Measurements from ENCODE around the gene NRXN3. TPM values are rescaled to one million over a fixed set of nuclear protein-coding genes. Genes with fewer than 3 reads are reported as not detected.

The NRXN3 gene
- total and polyA plus RNA-seq, 2 donors (not counting 1 experiment from before 2014, with no cell fraction given) = not detected

DNA sequence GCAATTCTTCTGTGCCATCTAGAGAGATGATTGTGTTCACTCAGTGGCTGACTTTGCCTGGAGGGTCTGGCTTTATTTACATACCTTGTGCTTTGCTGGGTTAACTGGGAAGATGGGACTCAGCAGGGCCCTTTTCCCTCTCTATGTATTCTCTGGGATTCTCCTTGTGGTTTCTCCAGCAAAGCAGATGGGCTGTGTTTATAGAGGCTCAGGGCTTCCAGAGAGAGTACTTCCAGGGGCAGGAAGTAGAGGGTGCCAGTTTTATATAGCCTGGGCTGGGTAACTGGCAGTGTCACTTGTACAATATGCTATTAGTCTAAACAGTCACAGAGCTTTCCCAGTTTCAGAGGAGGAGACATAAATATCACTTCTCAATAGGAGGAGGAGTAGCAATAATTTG is 1531.2 kb downstream of the NRXN3 start:
- H3K9me3 ChIP-seq (ENCODE audit: control extremely low read depth in 1 of 3, control insufficient read depth in 2 of 3, insufficient read depth in 1 of 3, low read length in 2 of 3) = no peaks in the 10 kb centered on the region
- ChIA-PET CTCF (no interaction called here), POLR2A (no interaction called here)
- H3K4me3 ChIP-seq (ENCODE audit: control extremely low read depth in 1 of 5, extremely low read depth in 1 of 5, insufficient read depth in 1 of 5, low read depth in 2 of 5, low read length in 4 of 5) = no peak overlapping the region
- H3K4me1 ChIP-seq (ENCODE audit: control insufficient read depth in 2 of 2, insufficient read depth in 2 of 2, low read length in 2 of 2) = no peaks in the 10 kb centered on the region
- Mint-ChIP-seq H3K27ac (no peak overlapping the region), H3K4me1 (no peaks in the 10 kb centered on the region), H3K4me3 (no peak overlapping the region), H3K9me3 (ENCODE audit: insufficient read depth) (no peaks in the 10 kb centered on the region), H3K27me3 (no peaks in the 10 kb centered on the region)
- intact Hi-C loops (cut with micrococcal nuclease) = no loop called here
- no peak for ATAC-seq (ENCODE audit: low read depth)
- no peaks in the 10 kb centered on the region for H3K36me3 ChIP-seq (replicated peaks in 1 of 2; ENCODE audit: control extremely low read depth in 1 of 2, control insufficient read depth in 1 of 2, extremely low read depth in 1 of 2, insufficient read depth in 2 of 2, low read length in 1 of 2)
- H3K27ac ChIP-seq (ENCODE audit: low read length in 2 of 2) = no peak overlapping the region
- no peaks in the 10 kb centered on the region for H3K27me3 ChIP-seq (replicated peaks in 1 of 4; ENCODE audit: control extremely low read depth in 1 of 4, control insufficient read depth in 3 of 4, insufficient read depth in 4 of 4, low read length in 3 of 4)
- no peak for DNase-seq
- H3K9ac ChIP-seq (ENCODE audit: low read length) = no peak overlapping the region
- TF ChIP-seq, protein P1, sequence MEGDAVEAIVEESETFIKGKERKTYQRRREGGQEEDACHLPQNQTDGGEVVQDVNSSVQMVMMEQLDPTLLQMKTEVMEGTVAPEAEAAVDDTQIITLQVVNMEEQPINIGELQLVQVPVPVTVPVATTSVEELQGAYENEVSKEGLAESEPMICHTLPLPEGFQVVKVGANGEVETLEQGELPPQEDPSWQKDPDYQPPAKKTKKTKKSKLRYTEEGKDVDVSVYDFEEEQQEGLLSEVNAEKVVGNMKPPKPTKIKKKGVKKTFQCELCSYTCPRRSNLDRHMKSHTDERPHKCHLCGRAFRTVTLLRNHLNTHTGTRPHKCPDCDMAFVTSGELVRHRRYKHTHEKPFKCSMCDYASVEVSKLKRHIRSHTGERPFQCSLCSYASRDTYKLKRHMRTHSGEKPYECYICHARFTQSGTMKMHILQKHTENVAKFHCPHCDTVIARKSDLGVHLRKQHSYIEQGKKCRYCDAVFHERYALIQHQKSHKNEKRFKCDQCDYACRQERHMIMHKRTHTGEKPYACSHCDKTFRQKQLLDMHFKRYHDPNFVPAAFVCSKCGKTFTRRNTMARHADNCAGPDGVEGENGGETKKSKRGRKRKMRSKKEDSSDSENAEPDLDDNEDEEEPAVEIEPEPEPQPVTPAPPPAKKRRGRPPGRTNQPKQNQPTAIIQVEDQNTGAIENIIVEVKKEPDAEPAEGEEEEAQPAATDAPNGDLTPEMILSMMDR (IDR thresholded peaks at IDR 0.05) = no peak
- H3K4me2 ChIP-seq (replicated peaks; ENCODE audit: low read depth, low read length, poor library complexity, severe bottlenecking) = no peak overlapping the region
- H3K79me2 ChIP-seq (ENCODE audit: control insufficient read depth, insufficient read depth, low read length) = no peaks in the 10 kb centered on the region
- H4K20me1 ChIP-seq (ENCODE audit: control insufficient read depth, insufficient read depth, low read length, poor library complexity, severe bottlenecking) = no peaks in the 10 kb centered on the region
- no peak overlapping the region for H2AFZ ChIP-seq (ENCODE audit: insufficient read depth, low read depth, low read length, poor library complexity, severe bottlenecking)

DNA sequence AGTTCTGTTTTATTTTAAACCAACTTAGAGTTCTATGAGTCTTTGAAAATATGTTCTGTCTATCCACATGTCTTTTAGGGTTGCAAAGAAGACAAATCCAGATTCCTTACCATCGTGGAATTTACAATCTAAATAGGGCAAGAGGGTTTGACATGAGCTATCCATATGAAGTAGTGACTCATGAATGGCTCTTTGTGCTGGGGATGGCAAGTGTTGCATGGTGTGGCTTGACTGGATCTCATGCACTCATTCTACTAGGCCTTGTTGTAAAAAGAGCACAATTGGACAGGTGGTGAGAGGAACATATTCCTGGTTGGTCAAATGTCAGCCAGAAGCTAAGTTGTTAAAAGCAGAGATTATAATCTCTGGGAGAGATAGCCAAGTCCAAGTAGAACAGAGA is 1532.0 kb downstream of the NRXN3 start:
- ChIA-PET CTCF (no interaction called here), POLR2A (no interaction called here)
- no peaks in the 10 kb centered on the region for H3K4me1 Mint-ChIP-seq
- H3K4me3 ChIP-seq (ENCODE audit: control extremely low read depth in 1 of 5, extremely low read depth in 1 of 5, insufficient read depth in 1 of 5, low read depth in 2 of 5, low read length in 4 of 5) = no peak overlapping the region
- no CpG with 5 or more reads among the region's 1 CpG for WGBS (ENCODE audit: insufficient coverage)
- ATAC-seq (ENCODE audit: low read depth) = no peak
- no peak overlapping the region for H3K4me2 ChIP-seq (replicated peaks; ENCODE audit: low read depth, low read length, poor library complexity, severe bottlenecking)
- no peak overlapping the region for H3K9ac ChIP-seq (ENCODE audit: low read length)
- H3K9me3 ChIP-seq (ENCODE audit: control extremely low read depth in 1 of 3, control insufficient read depth in 2 of 3, insufficient read depth in 1 of 3, low read length in 2 of 3) = no peaks in the 10 kb centered on the region
- no peaks in the 10 kb centered on the region for H3K27me3 ChIP-seq (replicated peaks in 1 of 4; ENCODE audit: control extremely low read depth in 1 of 4, control insufficient read depth in 3 of 4, insufficient read depth in 4 of 4, low read length in 3 of 4)
- H3K27me3 Mint-ChIP-seq = no peaks in the 10 kb centered on the region
- no peak for DNase-seq
- no peaks in the 10 kb centered on the region for H4K20me1 ChIP-seq (ENCODE audit: control insufficient read depth, insufficient read depth, low read length, poor library complexity, severe bottlenecking)
- no peaks in the 10 kb centered on the region for H3K9me3 Mint-ChIP-seq (ENCODE audit: insufficient read depth)
- no peak overlapping the region for H2AFZ ChIP-seq (ENCODE audit: insufficient read depth, low read depth, low read length, poor library complexity, severe bottlenecking)
- H3K27ac ChIP-seq (ENCODE audit: low read length in 2 of 2) = no peak overlapping the region
- H3K4me1 ChIP-seq (ENCODE audit: control insufficient read depth in 2 of 2, insufficient read depth in 2 of 2, low read length in 2 of 2) = no peaks in the 10 kb centered on the region
- no peak overlapping the region for H3K27ac Mint-ChIP-seq
- no peaks in the 10 kb centered on the region for H3K36me3 ChIP-seq (replicated peaks in 1 of 2; ENCODE audit: control extremely low read depth in 1 of 2, control insufficient read depth in 1 of 2, extremely low read depth in 1 of 2, insufficient read depth in 2 of 2, low read length in 1 of 2)
- H3K4me3 Mint-ChIP-seq = no peak overlapping the region
- TF ChIP-seq, protein P1 (IDR thresholded peaks at IDR 0.05) = no peak
- TF ChIP-seq EZH2 (IDR thresholded peaks at IDR 0.05; ENCODE audit: borderline replicate concordance, insufficient read depth, low read depth, low read length, poor library complexity, severe bottlenecking) = no peak
- no peaks in the 10 kb centered on the region for H3K79me2 ChIP-seq (ENCODE audit: control insufficient read depth, insufficient read depth, low read length)
- intact Hi-C loops (cut with micrococcal nuclease) = no loop called here
